22Rv1 (cell line): ENCODE measurements around the gene DENND10.
"Not testable (repeated sequence)": the region's sequence is repeated elsewhere in the genome, so short reads cannot be mapped to it uniquely, and the experiment has no call there.

Experiments used
- ZFX ChIP-seq: fragments of 450-650 bp; IDR thresholded peaks from 2 replicates; pipeline ENCODE4 v1.6.1; 2017; ENCODE audit warnings: antibody characterized with exemption, borderline replicate concordance
- TF ChIP-seq, protein P1 (sequence below): fragments of 450-650 bp; IDR thresholded peaks from 2 replicates; pipeline ENCODE4 v1.5.1; 2017; ENCODE audit warnings: mild to moderate bottlenecking

- TF ChIP-seq, protein P1, sequence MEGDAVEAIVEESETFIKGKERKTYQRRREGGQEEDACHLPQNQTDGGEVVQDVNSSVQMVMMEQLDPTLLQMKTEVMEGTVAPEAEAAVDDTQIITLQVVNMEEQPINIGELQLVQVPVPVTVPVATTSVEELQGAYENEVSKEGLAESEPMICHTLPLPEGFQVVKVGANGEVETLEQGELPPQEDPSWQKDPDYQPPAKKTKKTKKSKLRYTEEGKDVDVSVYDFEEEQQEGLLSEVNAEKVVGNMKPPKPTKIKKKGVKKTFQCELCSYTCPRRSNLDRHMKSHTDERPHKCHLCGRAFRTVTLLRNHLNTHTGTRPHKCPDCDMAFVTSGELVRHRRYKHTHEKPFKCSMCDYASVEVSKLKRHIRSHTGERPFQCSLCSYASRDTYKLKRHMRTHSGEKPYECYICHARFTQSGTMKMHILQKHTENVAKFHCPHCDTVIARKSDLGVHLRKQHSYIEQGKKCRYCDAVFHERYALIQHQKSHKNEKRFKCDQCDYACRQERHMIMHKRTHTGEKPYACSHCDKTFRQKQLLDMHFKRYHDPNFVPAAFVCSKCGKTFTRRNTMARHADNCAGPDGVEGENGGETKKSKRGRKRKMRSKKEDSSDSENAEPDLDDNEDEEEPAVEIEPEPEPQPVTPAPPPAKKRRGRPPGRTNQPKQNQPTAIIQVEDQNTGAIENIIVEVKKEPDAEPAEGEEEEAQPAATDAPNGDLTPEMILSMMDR, result not testable (repeated sequence)
- not testable (repeated sequence) for TF ChIP-seq ZFX
These were observed 3.2 kb downstream of the DENND10 start for GRCh38 chr10:119107106-119107505.
